Mucosa of stomach (tissue), 1 donor: ENCODE data around the gene FHL3.
"Not testable (repeated sequence)": the region's sequence is repeated elsewhere in the genome, so short reads cannot be mapped to it uniquely, and the experiment has no call there.

Source experiments
- H3K27me3 ChIP-seq: one replicate; pipeline ENCODE4 v1.7.0; 2013; ENCODE audit warnings: mild to moderate bottlenecking, low read length; ENCODE audit not compliant: control insufficient read depth, insufficient read depth
- H3K36me3 ChIP-seq: one replicate; pipeline ENCODE4 v1.7.0; 2013; ENCODE audit warnings: low read length; ENCODE audit not compliant: control insufficient read depth, insufficient read depth
- H3K4me1 ChIP-seq: one replicate; pipeline ENCODE4 v1.7.0; 2013; ENCODE audit warnings: mild to moderate bottlenecking, low read length; ENCODE audit not compliant: control insufficient read depth, insufficient read depth
- H3K4me3 ChIP-seq: one replicate; pipeline ENCODE4 v1.7.0; 2013; ENCODE audit warnings: low read length
- H3K9ac ChIP-seq: one replicate; pipeline ENCODE4 v1.7.0; 2013; ENCODE audit warnings: mild to moderate bottlenecking, low read length, moderate library complexity
- H3K9me3 ChIP-seq: one replicate; pipeline ENCODE4 v1.7.0; 2013; ENCODE audit warnings: mild to moderate bottlenecking, low read length, moderate library complexity; ENCODE audit not compliant: control insufficient read depth
- donor health status: Pancreatic carcinoma.

FHL3 gene

DNA sequence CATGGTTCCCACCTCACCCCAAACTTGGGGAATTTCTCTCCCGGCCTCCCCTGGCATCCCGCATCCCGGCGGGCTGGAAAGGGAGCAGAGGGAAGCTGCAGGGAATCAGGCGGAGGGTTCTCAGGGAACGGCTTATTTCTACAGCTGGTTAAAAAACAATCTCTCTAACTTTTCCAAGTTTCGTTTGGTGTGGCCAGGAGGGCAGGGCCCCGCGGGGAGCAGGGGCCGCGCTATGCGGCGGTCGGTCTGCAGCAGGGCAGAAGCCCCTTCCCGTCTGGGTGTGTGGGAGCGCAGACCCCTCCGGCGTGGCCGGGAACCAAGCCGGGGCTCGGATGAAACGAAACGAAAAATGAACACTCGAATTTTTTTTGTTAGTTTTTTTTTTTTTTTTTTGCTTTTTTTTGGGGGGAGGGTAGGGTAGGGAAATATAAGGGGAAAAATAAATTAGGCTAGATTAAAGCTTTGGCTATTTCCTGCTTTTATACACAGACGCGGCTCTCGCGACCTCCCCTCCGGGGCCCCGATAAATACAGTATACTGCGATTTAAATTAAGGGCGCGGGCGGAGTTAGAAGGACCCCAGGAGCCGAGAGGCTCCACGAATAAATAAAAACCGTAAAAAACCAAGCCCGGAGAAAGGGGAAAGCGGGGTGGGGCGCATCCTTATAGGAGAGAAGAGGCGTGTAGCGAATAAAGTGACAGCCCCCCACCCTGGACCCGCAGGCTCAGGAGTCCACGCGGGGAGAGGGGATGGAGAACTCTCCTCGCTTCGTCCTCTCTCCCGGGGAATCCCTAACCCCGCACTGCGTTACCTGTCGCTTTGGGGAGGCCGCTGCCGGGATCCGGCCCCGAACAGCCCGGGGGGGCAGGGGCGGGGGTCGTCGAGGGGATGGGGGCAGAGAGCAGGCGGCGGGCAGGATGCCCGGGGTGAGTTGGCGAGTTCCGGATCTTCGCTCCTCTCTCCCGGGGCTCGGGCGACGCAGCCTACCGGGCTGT, 39.2 kb upstream of the FHL3 start:
- Histone ChIP-seq H3K9ac (no peak overlapping the region), H3K36me3 (no peaks in the 10 kb centered on the region), H3K27me3 (peaks cover 85% of the 10 kb centered on the region), H3K4me3 (no peak overlapping the region), H3K4me1 (peaks cover 20% of the 10 kb centered on the region), H3K9me3 (no peaks in the 10 kb centered on the region)

DNA sequence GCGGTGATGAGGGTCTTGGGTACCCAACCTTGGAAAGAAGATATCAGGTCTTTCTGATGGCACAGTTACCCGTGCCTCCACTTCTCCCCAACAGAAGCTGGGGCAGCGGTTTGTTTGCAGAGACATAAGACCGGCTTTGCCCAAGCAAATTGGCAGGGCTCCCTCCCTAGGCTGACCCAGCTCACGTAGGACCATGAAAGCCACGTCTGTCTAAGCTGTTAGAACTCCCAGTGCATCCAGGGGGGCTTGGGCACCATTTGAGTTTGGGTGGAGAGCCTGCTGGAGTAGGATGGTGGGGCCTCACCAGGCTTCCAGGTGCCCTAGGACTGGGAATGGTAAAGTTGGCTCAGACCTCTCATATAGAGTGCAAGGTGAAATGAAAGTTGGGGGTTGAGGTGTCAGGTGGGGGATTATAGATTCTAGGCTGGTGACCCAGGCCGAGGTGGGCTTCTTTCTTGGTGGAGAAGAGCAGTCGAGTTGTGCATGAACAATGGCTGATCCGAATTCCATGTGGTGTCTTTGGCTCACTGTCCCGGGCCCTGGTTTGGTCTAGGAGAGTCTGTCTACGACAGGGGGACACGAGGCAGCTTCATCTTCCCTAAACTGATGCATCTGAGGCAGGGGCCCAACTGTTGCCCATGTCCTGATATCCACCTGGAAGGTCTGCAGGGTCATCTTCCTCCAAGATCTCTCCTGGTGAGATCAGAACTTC, 37.9 kb upstream of the FHL3 start:
- Histone ChIP-seq H3K27me3 (peaks cover 79% of the 10 kb centered on the region), H3K4me3 (no peak overlapping the region), H3K9me3 (no peaks in the 10 kb centered on the region), H3K36me3 (no peaks in the 10 kb centered on the region), H3K9ac (no peak overlapping the region), H3K4me1 (peaks cover 20% of the 10 kb centered on the region)

DNA sequence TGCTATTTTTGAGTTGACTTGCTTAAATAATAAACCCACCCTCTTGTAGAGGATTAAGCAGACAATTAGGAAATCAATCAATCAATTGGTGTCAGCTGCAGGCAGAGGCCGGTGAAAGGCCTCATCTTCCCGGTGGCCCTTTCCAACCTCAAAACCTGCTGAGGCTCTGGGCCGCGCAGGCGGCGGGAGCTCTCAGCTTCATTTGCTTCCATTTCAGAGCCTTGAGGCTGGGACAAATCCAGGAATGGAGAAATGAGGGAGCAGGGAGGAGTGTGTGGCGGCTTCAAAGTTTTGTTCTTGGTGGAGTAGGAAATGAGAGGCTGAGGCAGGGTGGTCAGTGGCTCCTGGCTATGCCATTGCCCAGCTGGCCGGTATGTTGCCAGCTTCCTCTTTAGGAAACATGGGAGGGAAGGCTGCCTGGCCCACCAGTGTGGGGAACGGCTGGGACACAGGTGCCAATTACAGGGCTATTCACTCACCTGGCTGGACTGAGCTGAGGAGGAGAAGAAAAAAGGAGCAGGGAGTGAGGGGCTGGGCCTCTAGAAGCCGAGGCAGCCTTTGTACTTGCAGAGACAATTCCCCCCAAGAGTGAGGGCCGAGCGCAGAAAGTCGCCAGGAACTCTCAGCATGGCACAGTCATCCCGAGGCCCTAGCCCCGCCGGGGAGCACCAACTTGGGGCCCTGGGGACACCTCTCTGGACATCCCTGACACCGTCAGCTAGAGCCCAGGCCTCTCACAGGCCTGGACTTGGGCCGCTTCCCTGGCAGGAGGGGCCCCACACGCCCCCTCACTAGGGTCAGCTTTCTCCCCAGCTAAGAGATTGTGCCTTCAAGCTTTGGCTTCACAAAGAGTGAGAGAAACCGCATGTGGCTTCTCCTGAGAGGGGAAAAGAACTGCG, 36.9 kb upstream of the FHL3 start:
- Histone ChIP-seq H3K4me1 (peaks cover 12% of the 10 kb centered on the region), H3K9ac (no peak overlapping the region), H3K36me3 (no peaks in the 10 kb centered on the region), H3K9me3 (no peaks in the 10 kb centered on the region), H3K27me3 (peaks cover 69% of the 10 kb centered on the region), H3K4me3 (no peak overlapping the region)

DNA sequence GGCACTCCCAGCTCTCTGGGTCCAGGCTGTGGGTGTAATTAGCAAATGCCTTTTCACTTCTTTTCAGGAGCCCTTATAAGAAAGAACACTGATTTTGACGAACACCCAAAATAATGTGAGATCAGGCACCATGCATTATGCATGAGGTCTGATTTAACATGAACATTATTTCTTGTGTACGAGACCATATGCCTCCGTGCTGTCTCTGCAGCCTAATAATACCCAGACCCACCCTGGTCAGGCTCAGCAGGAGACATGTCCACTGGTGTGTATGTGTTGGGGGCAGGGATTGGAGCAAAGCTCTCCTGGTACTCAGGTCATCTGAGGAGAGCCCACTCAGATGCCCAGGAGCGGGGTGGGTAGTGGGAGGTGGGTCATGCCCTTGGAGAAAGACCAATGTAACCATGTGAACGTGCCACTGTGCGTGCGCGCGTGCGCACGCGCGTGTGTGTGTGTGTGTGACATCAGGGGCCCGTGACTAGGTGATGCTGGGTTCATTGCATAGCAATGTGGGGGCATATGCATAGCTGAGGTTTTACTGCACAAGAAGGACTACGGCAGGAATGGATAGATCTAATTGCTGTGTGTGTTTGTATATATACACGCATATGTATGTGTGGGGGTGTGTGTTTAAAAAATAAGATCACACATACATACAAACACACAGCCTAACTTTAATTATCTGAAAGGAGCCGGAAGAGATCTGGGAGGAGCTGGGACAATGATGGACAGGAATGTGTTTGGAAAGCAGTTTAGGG, 34.2 kb upstream of the FHL3 start:
- Histone ChIP-seq H3K4me3 (no peak overlapping the region), H3K36me3 (no peaks in the 10 kb centered on the region), H3K9me3 (no peaks in the 10 kb centered on the region), H3K27me3 (peaks cover 56% of the 10 kb centered on the region), H3K9ac (no peak overlapping the region), H3K4me1 (peaks cover 5% of the 10 kb centered on the region)

DNA sequence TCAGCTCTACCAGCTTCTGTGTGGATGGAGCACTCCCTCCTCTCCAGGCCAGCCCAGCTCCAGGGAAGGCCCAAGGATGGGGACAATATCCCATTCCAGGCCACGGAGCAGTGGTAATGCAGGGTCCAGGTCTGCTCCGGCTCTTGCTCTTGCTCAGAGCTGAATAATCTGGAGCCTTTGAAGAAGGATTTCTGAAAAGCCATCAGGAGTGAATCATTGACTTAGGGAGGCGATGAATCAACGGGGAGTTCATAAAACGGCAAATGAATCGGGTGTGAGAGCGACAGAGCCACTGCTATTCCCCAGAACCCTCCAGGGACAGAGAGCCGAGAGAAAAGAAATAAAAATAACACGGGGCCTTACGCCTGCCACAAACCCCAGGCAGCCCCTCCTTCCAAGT, 33.5 kb upstream of the FHL3 start:
- H3K27me3 ChIP-seq: peaks cover 49% of the 10 kb centered on the region

DNA sequence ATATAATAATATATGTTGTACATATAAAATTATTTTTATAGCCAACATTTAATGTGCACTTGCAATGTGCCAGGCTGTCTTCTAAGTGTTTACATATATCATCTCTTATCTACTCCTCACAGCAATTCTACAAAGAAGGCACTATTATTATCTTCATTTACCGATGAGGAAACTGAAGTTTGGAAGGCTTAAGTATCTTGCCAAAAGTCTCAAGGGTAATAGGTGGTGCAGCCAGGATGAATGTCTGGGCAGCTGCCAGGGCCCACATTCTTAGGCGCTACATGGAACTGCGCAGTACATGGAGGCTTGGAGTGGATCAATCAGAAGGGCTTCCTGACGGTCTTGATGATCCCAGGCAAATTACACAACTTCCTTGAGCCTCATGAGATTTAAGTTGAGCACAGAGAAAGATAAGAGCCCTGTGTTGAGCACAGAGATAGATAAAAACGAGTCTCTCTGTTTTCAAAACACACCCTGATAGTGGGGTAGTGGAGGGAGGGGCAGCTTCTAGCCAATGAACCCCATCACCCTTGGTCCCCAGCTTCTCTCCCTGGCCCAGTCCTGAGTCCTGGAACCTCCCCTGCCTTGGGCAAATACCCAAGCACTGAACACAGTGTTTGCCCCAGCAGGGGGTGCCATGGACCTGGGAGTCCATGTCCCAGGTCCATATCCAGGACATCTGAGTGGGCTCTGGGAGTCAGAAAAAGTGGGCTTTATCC, 32.1 kb upstream of the FHL3 start:
- no peaks in the 10 kb centered on the region for H3K4me1 ChIP-seq
- no peak overlapping the region for H3K9ac ChIP-seq
- no peaks in the 10 kb centered on the region for H3K36me3 ChIP-seq
- H3K27me3 ChIP-seq: peaks cover 35% of the 10 kb centered on the region
- no peaks in the 10 kb centered on the region for H3K9me3 ChIP-seq
- H3K4me3 ChIP-seq: no peak overlapping the region

More for the DNA sequence above, 33.5 kb upstream of the FHL3 start:
- Histone ChIP-seq H3K9me3 (no peaks in the 10 kb centered on the region), H3K36me3 (no peaks in the 10 kb centered on the region), H3K4me1 (no peaks in the 10 kb centered on the region), H3K4me3 (no peak overlapping the region), H3K9ac (no peak overlapping the region)

DNA sequence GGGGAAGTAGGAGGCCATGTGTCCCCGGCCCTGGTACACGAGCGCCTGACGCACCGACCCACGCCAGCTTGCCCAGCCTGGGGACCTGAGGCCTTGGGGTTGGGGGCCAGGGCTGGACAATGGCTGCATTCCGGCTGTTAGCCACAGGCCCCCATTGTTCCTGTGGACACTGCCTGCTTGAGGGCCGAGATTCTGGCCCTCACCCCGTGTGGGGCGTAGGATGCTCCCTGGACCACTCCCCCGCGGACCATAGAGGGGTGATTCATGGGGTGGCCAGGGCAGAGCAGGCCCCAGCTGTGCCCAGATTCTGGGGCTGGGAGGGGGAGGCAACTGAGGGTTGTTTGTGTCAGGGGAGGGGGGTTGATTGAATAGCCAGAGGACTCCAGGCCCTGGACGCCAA, 29.6 kb upstream of the FHL3 start:
- H3K4me3 ChIP-seq: no peak overlapping the region
- no peaks in the 10 kb centered on the region for H3K36me3 ChIP-seq
- no peak overlapping the region for H3K9ac ChIP-seq
- peaks cover 25% of the 10 kb centered on the region for H3K27me3 ChIP-seq
- no peaks in the 10 kb centered on the region for H3K9me3 ChIP-seq
- H3K4me1 ChIP-seq: no peaks in the 10 kb centered on the region

DNA sequence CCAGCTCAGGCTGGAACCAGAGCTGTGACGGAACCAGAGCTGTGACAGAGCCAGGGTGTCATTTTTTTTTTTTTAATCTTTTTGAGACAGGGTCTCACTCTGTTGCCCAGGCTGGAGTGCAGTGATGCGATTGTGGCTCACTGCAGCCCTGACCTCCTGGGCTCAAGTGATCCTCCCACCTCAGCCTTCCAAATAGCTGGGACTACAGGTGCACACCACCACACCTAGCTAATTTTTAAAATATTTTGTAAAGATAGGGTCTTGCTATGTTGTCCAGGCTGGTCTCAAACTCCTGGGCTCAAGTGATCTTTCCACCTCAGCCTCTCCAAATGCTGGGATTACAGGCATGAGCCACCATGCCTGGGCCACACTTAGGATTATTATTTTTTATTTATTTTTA, 27.7 kb upstream of the FHL3 start:
- not testable (repeated sequence) for H3K36me3 ChIP-seq, H3K9me3 ChIP-seq, H3K4me3 ChIP-seq, H3K9ac ChIP-seq
- H3K27me3 ChIP-seq: peaks cover 30% of the 10 kb centered on the region
- peaks cover 11% of the 10 kb centered on the region for H3K4me1 ChIP-seq

DNA sequence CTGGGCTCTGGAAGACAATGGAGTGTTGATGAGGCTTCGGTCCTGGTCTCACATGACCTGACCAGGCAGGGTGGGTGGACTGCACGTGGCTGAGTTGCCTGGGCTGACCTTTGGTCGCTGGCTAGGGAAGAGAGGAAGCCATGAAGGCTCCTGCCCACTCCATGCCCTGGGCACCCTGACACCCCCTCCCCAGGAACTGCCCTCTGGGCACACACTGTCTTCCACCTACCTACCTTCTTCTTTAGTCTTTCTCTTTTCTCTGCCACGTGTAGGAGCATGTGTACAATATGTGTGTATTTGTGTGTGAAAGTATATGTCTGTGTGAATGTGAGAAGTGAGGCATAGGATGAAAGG, 26.2 kb upstream of the FHL3 start:
- Histone ChIP-seq H3K36me3 (no peaks in the 10 kb centered on the region), H3K4me3 (no peak overlapping the region), H3K4me1 (peaks cover 11% of the 10 kb centered on the region)

DNA sequence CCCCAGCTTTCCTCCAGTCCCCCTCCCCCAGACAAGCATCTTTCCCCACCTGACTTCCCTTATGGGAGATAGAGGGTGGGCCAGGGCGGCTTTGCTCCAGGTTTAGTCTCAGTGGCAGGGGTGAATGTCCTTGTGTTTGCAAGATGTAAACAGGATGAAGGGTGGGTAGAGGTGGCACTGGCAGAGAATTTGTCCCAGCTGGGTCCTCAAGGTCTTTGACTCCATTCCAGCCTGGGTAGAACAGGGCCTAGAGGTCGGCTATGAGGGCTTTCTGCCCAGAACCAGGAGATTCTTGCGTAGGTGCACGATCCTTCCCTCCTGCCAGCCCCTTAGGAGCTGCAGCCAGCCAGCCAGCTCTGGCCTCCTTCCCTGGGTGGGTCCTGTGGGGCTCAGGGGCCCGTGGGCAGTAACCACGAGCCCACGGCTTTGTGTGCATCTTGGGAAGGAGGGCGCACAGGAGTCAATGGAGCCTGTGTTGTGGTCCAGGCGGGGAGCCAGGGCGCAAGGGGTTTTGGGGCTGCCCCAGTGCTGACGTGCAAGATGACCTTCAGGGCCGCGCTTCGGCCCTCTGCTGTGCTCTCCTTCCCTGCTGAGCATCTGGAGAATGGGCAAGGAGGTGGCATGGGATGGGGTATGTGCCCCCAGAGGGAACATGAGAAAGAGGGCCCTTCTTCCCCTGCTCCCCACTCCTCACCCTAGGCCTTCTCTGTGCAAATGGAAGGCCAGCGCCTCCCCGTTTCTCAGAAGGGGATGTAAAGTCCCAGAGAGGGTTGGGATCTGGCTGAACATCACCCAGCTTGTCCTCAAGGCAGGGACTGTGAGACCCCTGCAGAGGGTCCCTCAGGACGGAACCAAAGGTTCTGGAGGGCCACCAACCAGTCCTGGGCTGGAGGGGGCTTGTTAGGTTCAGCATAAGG, 25.5 kb upstream of the FHL3 start:
- Histone ChIP-seq H3K4me3 (no peak overlapping the region), H3K9ac (no peak overlapping the region), H3K36me3 (peaks cover under 1% of the 10 kb centered on the region), H3K4me1 (peaks cover 11% of the 10 kb centered on the region), H3K27me3 (peaks cover 29% of the 10 kb centered on the region), H3K9me3 (no peaks in the 10 kb centered on the region)

More for the DNA sequence above, 26.2 kb upstream of the FHL3 start:
- Histone ChIP-seq H3K9me3 (no peaks in the 10 kb centered on the region), H3K9ac (no peak overlapping the region), H3K27me3 (peaks cover 30% of the 10 kb centered on the region)
